ENCODE results near the gene SPN. TPM values are rescaled to one million over a fixed set of nuclear protein-coding genes. Genes with fewer than 3 reads are reported as not detected.

SPN gene
- total and polyA plus RNA-seq, 12 donors: 0.29 to 12.6 (median 1.7) TPM

DNA sequence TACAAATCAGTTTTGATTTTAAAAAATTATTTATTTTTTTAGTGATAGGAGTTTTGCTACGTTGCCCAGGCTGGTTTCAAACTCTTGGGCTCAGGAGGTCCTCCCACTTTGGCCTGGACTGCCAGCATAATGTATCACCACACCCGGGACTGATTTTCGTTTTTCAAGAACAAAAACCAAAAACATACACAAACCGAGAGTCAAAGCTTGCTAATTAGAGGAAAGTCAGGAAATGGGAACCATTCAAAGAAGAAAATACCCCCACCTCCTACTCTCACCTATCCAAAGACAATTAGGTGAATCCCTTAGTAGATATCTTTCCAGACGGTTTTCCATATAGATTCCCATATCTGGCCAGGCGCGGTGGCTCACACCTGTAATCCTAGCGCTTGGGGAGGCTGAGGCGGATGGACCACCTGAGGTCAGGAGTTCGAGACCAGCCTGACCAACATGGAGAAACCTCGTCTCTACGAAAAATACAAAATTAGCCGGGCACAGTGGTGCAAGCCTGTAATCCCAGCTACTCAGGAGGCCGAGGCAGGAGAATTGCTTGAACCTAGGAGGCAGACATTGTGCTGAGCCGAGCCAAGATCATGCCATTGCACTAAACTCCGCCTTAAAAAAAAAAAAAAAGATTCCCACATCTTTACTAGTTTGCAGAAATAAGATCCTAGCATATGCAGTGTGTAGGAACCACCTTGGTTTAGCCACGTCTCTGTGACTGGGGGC is 883 bp upstream of the SPN start:
- DNase-seq: no peak
- peaks cover 0 to 54% (median 0%) of the 10 kb centered on the region in 9 donors for H3K4me1 ChIP-seq
- 85 to 87% methylated on average over 17 of the region's 17 CpGs for WGBS, 2 donors
- H3K9me3 ChIP-seq: no peaks in the 10 kb centered on the region
- H3K27ac ChIP-seq: peak overlapping the region in 1 of 10 donors; percentile 85
- H3K4me3 ChIP-seq: peak overlapping the region in 1 of 10 donors; percentile 58
- peaks cover 0 to 7% (median 0%) of the 10 kb centered on the region in 7 donors for H3K27me3 ChIP-seq
- H3K36me3 ChIP-seq: no peaks in the 10 kb centered on the region
- intact Hi-C loops (cut with DNase I): no loop called here
- TF ChIP-seq, protein P1, sequence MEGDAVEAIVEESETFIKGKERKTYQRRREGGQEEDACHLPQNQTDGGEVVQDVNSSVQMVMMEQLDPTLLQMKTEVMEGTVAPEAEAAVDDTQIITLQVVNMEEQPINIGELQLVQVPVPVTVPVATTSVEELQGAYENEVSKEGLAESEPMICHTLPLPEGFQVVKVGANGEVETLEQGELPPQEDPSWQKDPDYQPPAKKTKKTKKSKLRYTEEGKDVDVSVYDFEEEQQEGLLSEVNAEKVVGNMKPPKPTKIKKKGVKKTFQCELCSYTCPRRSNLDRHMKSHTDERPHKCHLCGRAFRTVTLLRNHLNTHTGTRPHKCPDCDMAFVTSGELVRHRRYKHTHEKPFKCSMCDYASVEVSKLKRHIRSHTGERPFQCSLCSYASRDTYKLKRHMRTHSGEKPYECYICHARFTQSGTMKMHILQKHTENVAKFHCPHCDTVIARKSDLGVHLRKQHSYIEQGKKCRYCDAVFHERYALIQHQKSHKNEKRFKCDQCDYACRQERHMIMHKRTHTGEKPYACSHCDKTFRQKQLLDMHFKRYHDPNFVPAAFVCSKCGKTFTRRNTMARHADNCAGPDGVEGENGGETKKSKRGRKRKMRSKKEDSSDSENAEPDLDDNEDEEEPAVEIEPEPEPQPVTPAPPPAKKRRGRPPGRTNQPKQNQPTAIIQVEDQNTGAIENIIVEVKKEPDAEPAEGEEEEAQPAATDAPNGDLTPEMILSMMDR (IDR thresholded peaks at IDR 0.05): no peak
- ATAC-seq: no peak

DNA sequence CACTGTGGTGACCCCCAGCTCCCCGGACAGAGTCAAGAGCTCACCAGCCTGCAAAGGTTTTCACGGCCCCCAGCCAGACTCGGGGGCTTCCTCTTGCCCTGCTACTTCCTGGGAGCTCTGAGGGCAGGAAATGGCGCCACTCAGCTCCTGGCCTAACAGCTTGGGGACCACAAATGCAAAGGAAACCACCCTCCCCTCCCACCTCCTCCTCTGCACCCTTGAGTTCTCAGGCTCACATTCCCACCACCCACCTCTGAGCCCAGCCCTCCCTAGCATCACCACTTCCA is 375 bp upstream of the SPN start:
- ATAC-seq: peak in 1 of 8 donors; percentile 20
- WGBS, 2 donors: 55 to 61% methylated on average over 4 of the region's 4 CpGs
- TF ChIP-seq, protein P1 (IDR thresholded peaks at IDR 0.05): no peak
- H3K4me1 ChIP-seq: peaks cover 0 to 56% (median 0%) of the 10 kb centered on the region in 9 donors
- H3K27me3 ChIP-seq: peaks cover 0 to 7% (median 0%) of the 10 kb centered on the region in 7 donors
- H3K36me3 ChIP-seq: no peaks in the 10 kb centered on the region
- peak overlapping the region in 2 of 10 donors; percentile 0 to 58 for H3K4me3 ChIP-seq
- no peaks in the 10 kb centered on the region for H3K9me3 ChIP-seq
- DNase-seq: no peak
- peak overlapping the region in 1 of 10 donors; percentile 85 for H3K27ac ChIP-seq
- intact Hi-C loops (cut with DNase I): no loop called here

DNA sequence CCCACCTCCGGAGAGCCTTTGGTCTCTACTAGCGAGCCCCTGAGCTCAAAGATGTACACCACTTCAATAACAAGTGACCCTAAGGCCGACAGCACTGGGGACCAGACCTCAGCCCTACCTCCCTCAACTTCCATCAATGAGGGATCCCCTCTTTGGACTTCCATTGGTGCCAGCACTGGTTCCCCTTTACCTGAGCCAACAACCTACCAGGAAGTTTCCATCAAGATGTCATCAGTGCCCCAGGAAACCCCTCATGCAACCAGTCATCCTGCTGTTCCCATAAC is 702 bp downstream of the SPN start:
- H3K9me3 ChIP-seq: no peaks in the 10 kb centered on the region
- H3K4me3 ChIP-seq: peak overlapping the region in 5 of 10 donors; percentile 0 to 58 (median 20)
- 69 to 91% methylated on average over 3 of the region's 3 CpGs for WGBS, 2 donors
- TF ChIP-seq, protein P1 (IDR thresholded peaks at IDR 0.05): no peak
- H3K36me3 ChIP-seq: no peaks in the 10 kb centered on the region
- DNase-seq (no peak), ATAC-seq (peak in 1 of 8 donors; percentile 11)
- peaks cover 0 to 7% (median 0%) of the 10 kb centered on the region in 7 donors for H3K27me3 ChIP-seq
- intact Hi-C loops (cut with DNase I): no loop called here
- H3K27ac ChIP-seq: peak overlapping the region in 1 of 10 donors; percentile 85
- H3K4me1 ChIP-seq: peaks cover 0 to 56% (median 0%) of the 10 kb centered on the region in 9 donors

DNA sequence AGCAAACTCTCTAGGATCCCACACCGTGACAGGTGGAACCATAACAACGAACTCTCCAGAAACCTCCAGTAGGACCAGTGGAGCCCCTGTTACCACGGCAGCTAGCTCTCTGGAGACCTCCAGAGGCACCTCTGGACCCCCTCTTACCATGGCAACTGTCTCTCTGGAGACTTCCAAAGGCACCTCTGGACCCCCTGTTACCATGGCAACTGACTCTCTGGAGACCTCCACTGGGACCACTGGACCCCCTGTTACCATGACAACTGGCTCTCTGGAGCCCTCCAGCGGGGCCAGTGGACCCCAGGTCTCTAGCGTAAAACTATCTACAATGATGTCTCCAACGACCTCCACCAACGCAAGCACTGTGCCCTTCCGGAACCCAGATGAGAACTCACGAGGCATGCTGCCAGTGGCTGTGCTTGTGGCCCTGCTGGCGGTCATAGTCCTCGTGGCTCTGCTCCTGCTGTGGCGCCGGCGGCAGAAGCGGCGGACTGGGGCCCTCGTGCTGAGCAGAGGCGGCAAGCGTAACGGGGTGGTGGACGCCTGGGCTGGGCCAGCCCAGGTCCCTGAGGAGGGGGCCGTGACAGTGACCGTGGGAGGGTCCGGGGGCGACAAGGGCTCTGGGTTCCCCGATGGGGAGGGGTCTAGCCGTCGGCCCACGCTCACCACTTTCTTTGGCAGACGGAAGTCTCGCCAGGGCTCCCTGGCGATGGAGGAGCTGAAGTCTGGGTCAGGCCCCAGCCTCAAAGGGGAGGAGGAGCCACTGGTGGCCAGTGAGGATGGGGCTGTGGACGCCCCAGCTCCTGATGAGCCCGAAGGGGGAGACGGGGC is 1.3 kb downstream of the SPN start:
- H3K4me3 ChIP-seq: peak overlapping the region in 3 of 10 donors; percentile 7 to 58 (median 10)
- TF ChIP-seq, protein P1 (IDR thresholded peaks at IDR 0.05): no peak
- peaks cover 0 to 7% (median 0%) of the 10 kb centered on the region in 7 donors for H3K27me3 ChIP-seq
- no peaks in the 10 kb centered on the region for H3K9me3 ChIP-seq
- ATAC-seq (peak in 4 of 8 donors; percentile 6 to 36 (median 14)), DNase-seq (no peak)
- peaks cover 0 to 56% (median 0%) of the 10 kb centered on the region in 9 donors for H3K4me1 ChIP-seq
- H3K36me3 ChIP-seq: no peaks in the 10 kb centered on the region
- intact Hi-C loops (cut with DNase I): no loop called here
- WGBS, 2 donors: 80 to 91% methylated on average over 34 to 35 of the region's 35 CpGs
- peak overlapping the region in 1 of 10 donors; percentile 85 for H3K27ac ChIP-seq

All from heart right ventricle (tissue), 16 donors.